CD14-positive monocyte (primary cell): ENCODE data around the gene CCDC33. TPM values are rescaled to one million over a fixed set of nuclear protein-coding genes. Genes with fewer than 3 reads are reported as not detected.

Experiments
- DNase-seq, 3 donors: peaks; one replicate each; pipeline ENCODE4 v3.0.0-alpha.2; 2011 to 2022
- H2AFZ ChIP-seq: 2 replicates; pipeline ENCODE4 v1.6.0; 2012; ENCODE audit warnings: mild to moderate bottlenecking, low read depth, low read length, inconsistent platforms; ENCODE audit not compliant: insufficient read depth, poor library complexity, severe bottlenecking
- H3K27ac ChIP-seq, 2 donors: 1 replicate in 1 of 2; 2 replicates in 1 of 2; pipeline ENCODE4 v1.5.1; 2012 to 2013; ENCODE audit warnings: low read length in 2 of 2, control low read depth in 1 of 2, inconsistent platforms in 1 of 2, low read depth in 1 of 2, mild to moderate bottlenecking in 1 of 2
- H3K27me3 ChIP-seq, 2 donors: one replicate each; pipeline versions ENCODE4 v1.6.0 to v1.6.1; 2011 to 2013; ENCODE audit warnings: low read length in 2 of 2; ENCODE audit not compliant: control insufficient read depth in 2 of 2, insufficient read depth in 2 of 2
- H3K36me3 ChIP-seq, 2 donors: replicated peaks in 1 of 2; 1 replicate in 1 of 2; 2 replicates in 1 of 2; pipeline versions ENCODE4 v1.5.1 to v1.6.1; 2012 to 2013; ENCODE audit warnings: low read length in 2 of 2, control low read depth in 1 of 2, inconsistent platforms in 1 of 2, mild to moderate bottlenecking in 1 of 2; ENCODE audit not compliant: insufficient read depth in 2 of 2, control insufficient read depth in 1 of 2
- H3K4me1 ChIP-seq, 2 donors: 1 replicate in 1 of 2; 2 replicates in 1 of 2; pipeline versions ENCODE4 v1.5.1 to v1.6.1; 2012 to 2013; ENCODE audit warnings: low read length in 2 of 2, control low read depth in 1 of 2, inconsistent platforms in 1 of 2, mild to moderate bottlenecking in 1 of 2, moderate library complexity in 1 of 2; ENCODE audit not compliant: insufficient read depth in 2 of 2, control insufficient read depth in 1 of 2
- H3K4me2 ChIP-seq: replicated peaks from 2 replicates; pipeline ENCODE3; 2012; ENCODE audit warnings: low read length, moderate library complexity, mild to moderate bottlenecking; ENCODE audit not compliant: poor library complexity, severe bottlenecking; ENCODE audit errors: extremely low read depth
- H3K4me3 ChIP-seq, 3 experiments: fragments of 200-600 bp in 1 of 3; sonication (generic) in 1 of 3; replicated peaks in 1 of 3; 1 replicate in 2 of 3; 2 replicates in 1 of 3; pipeline ENCODE4 v1.5.1; 2011 to 2013; ENCODE audit warnings: low read length in 3 of 3, mild to moderate bottlenecking in 3 of 3, control low read depth in 2 of 3, low read depth in 2 of 3, inconsistent platforms in 1 of 3, moderate library complexity in 1 of 3
- H3K79me2 ChIP-seq: 2 replicates; pipeline ENCODE4 v1.6.0; 2012; ENCODE audit warnings: mild to moderate bottlenecking, control low read depth, inconsistent platforms, low read length, moderate library complexity; ENCODE audit not compliant: insufficient read depth
- H3K9ac ChIP-seq: 2 replicates; pipeline ENCODE4 v1.6.0; 2017; ENCODE audit warnings: low read length, mild to moderate bottlenecking; ENCODE audit not compliant: insufficient read depth, poor library complexity, severe bottlenecking
- H3K9me3 ChIP-seq, 2 donors: replicated peaks in 1 of 2; 1 replicate in 1 of 2; 2 replicates in 1 of 2; pipeline versions ENCODE4 v1.5.1 to v1.6.1; 2012 to 2013; ENCODE audit warnings: low read length in 2 of 2, control low read depth in 1 of 2; ENCODE audit not compliant: control insufficient read depth in 1 of 2, insufficient read depth in 1 of 2
- H4K20me1 ChIP-seq: 2 replicates; pipeline ENCODE4 v1.6.0; 2012; ENCODE audit warnings: mild to moderate bottlenecking, low read length, control low read depth, moderate library complexity; ENCODE audit not compliant: insufficient read depth
- H3K27ac Mint-ChIP-seq, 7 donors: one replicate each; pipeline ENCODE4 v1.8.0; 2020; ENCODE audit warnings: mild to moderate bottlenecking in 7 of 7, mixed read lengths in 7 of 7, moderate library complexity in 6 of 7, inconsistent platforms in 2 of 7
- H3K27me3 Mint-ChIP-seq, 3 donors: one replicate each; pipeline ENCODE4 v1.8.0; 2021 to 2022; ENCODE audit warnings: low read depth in 3 of 3, mild to moderate bottlenecking in 3 of 3, mixed read lengths in 3 of 3, moderate library complexity in 3 of 3, inconsistent platforms in 1 of 3
- H3K36me3 Mint-ChIP-seq, 2 donors: one replicate each; pipeline ENCODE4 v1.8.0; 2020; ENCODE audit warnings: mixed read lengths in 2 of 2, inconsistent platforms in 1 of 2, mild to moderate bottlenecking in 1 of 2
- H3K4me1 Mint-ChIP-seq: one replicate; pipeline ENCODE4 v1.8.0; 2020; ENCODE audit warnings: mild to moderate bottlenecking, mixed read lengths
- H3K4me3 Mint-ChIP-seq, 2 donors: one replicate each; pipeline ENCODE4 v1.8.0; 2020; ENCODE audit warnings: mild to moderate bottlenecking in 2 of 2, mixed read lengths in 2 of 2, moderate library complexity in 1 of 2
- H3K9me3 Mint-ChIP-seq, 7 donors: one replicate each; pipeline ENCODE4 v1.8.0; 2020 to 2022; ENCODE audit warnings: mixed read lengths in 7 of 7, mild to moderate bottlenecking in 6 of 7, moderate library complexity in 6 of 7, inconsistent platforms in 2 of 7
- CTCF ChIP-seq: fragments of 200-600 bp; IDR thresholded peaks from one replicate; pipeline ENCODE4 v1.8.0; 2022; ENCODE audit warnings: antibody characterized with exemption, mild to moderate bottlenecking
- WGBS: methylation state at CpG from one replicate; pipeline ENCODE4 v1.1.5; 2013; ENCODE audit warnings: missing lambda C conversion rate; ENCODE audit not compliant: insufficient coverage; 5-methylcytosine and 5-hydroxymethylcytosine counted together
- intact Hi-C, 2 donors: fragments of 100-400 bp; cut with micrococcal nuclease; formaldehyde crosslinking; loops; one replicate each; pipeline versions ENCODE4 v1.15.0 to v1.15.1; 2023
- polyA plus RNA-seq, 3 donors: library from polyadenylated mRNA; depleted of rRNA in 1 of 3; unstranded in 2 of 3; stranded (reverse) in 1 of 3; fragments of 300-500 nt in 2 of 3; fragments of >200 nt in 1 of 3; fragmentation: Illumina TruSeq in 2 of 3; gene quantifications; 1 replicate in 2 of 3; 2 replicates in 1 of 3; pipeline ENCODE4 v1.2.3, GENCODE V29; 2012 to 2021

The CCDC33 gene
- polyA plus RNA-seq, 3 donors, result not detected

GRCh38 chr15:74259821-74260607 is 23.9 kb downstream of the CCDC33 start:
- H3K36me3 ChIP-seq, result no peaks in the 10 kb centered on the region
- WGBS, result 92% methylated on average over 6 of the region's 12 CpGs
- no peaks in the 10 kb centered on the region for H3K9me3 ChIP-seq
- Mint-ChIP-seq H3K4me3 (no peak overlapping the region), H3K9me3 (no peaks in the 10 kb centered on the region), H3K27me3 (peaks cover 3 to 17% (median 10%) of the 10 kb centered on the region in 3 donors), H3K27ac (no peak overlapping the region), H3K4me1 (no peaks in the 10 kb centered on the region), H3K36me3 (no peaks in the 10 kb centered on the region)
- no peak overlapping the region for H2AFZ ChIP-seq
- H3K27me3 ChIP-seq, result no peaks in the 10 kb centered on the region
- TF ChIP-seq CTCF, result no peak
- no peak overlapping the region for H3K9ac ChIP-seq
- no peaks in the 10 kb centered on the region for H3K4me1 ChIP-seq
- no peaks in the 10 kb centered on the region for H4K20me1 ChIP-seq
- no peak for DNase-seq
- no peak overlapping the region for H3K4me3 ChIP-seq
- no peak overlapping the region for H3K4me2 ChIP-seq
- intact Hi-C loops, result no loop called here
- no peaks in the 10 kb centered on the region for H3K79me2 ChIP-seq
- no peak overlapping the region for H3K27ac ChIP-seq

DNA sequence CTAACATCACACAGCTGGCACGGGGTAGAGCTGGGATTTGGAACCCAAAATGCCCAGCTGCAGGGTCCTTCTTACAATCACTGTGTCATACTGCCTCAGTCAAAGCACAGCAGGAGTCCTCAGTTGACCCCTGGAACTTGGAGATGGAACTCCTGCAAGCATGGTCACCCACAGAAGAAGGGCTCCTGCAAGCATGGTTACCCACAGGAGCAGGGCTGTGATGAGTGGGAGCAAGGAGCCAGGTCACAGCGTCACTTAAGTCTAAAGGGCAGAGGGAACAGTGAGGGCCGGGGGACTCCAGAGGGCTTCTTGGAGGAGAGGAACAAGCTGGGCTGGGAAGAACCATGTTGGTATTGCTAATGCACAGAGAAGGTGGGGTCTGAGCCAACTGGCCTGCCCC is 24.9 kb downstream of the CCDC33 start:
- 71% methylated on average over 2 of the region's 3 CpGs for WGBS
- Histone ChIP-seq H3K27me3 (no peaks in the 10 kb centered on the region), H3K9ac (no peak overlapping the region), H3K4me2 (no peak overlapping the region), H3K27ac (no peak overlapping the region), H3K36me3 (no peaks in the 10 kb centered on the region), H3K79me2 (no peaks in the 10 kb centered on the region), H3K4me1 (no peaks in the 10 kb centered on the region), H4K20me1 (no peaks in the 10 kb centered on the region), H3K4me3 (no peak overlapping the region), H3K9me3 (no peaks in the 10 kb centered on the region), H2AFZ (no peak overlapping the region)
- H3K9me3 Mint-ChIP-seq, result peaks cover 0 to 1% (median 0%) of the 10 kb centered on the region in 7 donors
- no peaks in the 10 kb centered on the region for H3K4me1 Mint-ChIP-seq
- intact Hi-C loops, result no loop called here
- TF ChIP-seq CTCF, result no peak
- no peak for DNase-seq
- no peak overlapping the region for H3K27ac Mint-ChIP-seq
- peaks cover under 1 to 16% (median 6%) of the 10 kb centered on the region in 3 donors for H3K27me3 Mint-ChIP-seq
- no peak overlapping the region for H3K4me3 Mint-ChIP-seq
- H3K36me3 Mint-ChIP-seq, result no peaks in the 10 kb centered on the region
